HG03039 (cell line): Measurements from ENCODE around the gene NUDT7.

Experiments
- ATAC-seq: cut with Tn5 transposase; IDR thresholded peaks from one replicate; pipeline ENCODE4 v1.9.1; 2021; ENCODE audit warnings: mild to moderate bottlenecking, moderate library complexity; ENCODE audit not compliant: unreplicated experiment

Gene NUDT7

GRCh38 chr16:77775911-77776909, 53.9 kb downstream of the NUDT7 start:
- no peak for ATAC-seq

GRCh38 chr16:77777745-77778144, 55.4 kb downstream of the NUDT7 start:
- ATAC-seq, result no peak

GRCh38 chr16:77780378-77780837, 58.1 kb downstream of the NUDT7 start:
- ATAC-seq, result no peak

- ATAC-seq, result no peak
Observed at GRCh38 chr16:77781091-77781490, 58.8 kb downstream of the NUDT7 start.

- ATAC-seq, result no peak
Observed at GRCh38 chr16:77782694-77783093, 60.4 kb downstream of the NUDT7 start.

- no peak for ATAC-seq
Observed at GRCh38 chr16:77784441-77785372, 62.4 kb downstream of the NUDT7 start.

GRCh38 chr16:77785373-77785764, 63.1 kb downstream of the NUDT7 start:
- no peak for ATAC-seq

GRCh38 chr16:77786186-77786847, 64.0 kb downstream of the NUDT7 start:
- ATAC-seq, result no peak

GRCh38 chr16:77787452-77787851, 65.1 kb downstream of the NUDT7 start:
- no peak for ATAC-seq

- ATAC-seq, result no peak
Observed at GRCh38 chr16:77788181-77789084, 66.1 kb downstream of the NUDT7 start, which contains the start of gene VAT1L. TSS of gene VAT1L (plus strand) at chr16:77788564. CDS start at chr16:77788683, 119 bp downstream.

- no peak for ATAC-seq
Observed at GRCh38 chr16:77789085-77790008, 67.0 kb downstream of the NUDT7 start.

GRCh38 chr16:77790009-77790372, 67.7 kb downstream of the NUDT7 start:
- ATAC-seq, result no peak

GRCh38 chr16:77790912-77791311, 68.6 kb downstream of the NUDT7 start:
- ATAC-seq, result no peak
